AG09309 (cell line): Measurements from ENCODE around the gene RASA3.

ENCODE experiments used
- DNase-seq: peaks from one replicate; pipeline ENCODE4 v3.0.0-alpha.2; 2010; ENCODE audit warnings: low read depth
- H3K4me3 ChIP-seq: 2 replicates; pipeline ENCODE4 v1.5.1; 2011; ENCODE audit warnings: mild to moderate bottlenecking, low read depth, low read length, moderate library complexity; ENCODE audit not compliant: control insufficient read depth
- TF ChIP-seq, protein P1 (sequence below): IDR thresholded peaks from 2 replicates; pipeline ENCODE4 v1.5.1; 2011; ENCODE audit warnings: mild to moderate bottlenecking, low read depth, low read length, inconsistent platforms; ENCODE audit not compliant: insufficient read depth, control insufficient read depth; ENCODE audit errors: missing control alignments

The RASA3 gene

DNA sequence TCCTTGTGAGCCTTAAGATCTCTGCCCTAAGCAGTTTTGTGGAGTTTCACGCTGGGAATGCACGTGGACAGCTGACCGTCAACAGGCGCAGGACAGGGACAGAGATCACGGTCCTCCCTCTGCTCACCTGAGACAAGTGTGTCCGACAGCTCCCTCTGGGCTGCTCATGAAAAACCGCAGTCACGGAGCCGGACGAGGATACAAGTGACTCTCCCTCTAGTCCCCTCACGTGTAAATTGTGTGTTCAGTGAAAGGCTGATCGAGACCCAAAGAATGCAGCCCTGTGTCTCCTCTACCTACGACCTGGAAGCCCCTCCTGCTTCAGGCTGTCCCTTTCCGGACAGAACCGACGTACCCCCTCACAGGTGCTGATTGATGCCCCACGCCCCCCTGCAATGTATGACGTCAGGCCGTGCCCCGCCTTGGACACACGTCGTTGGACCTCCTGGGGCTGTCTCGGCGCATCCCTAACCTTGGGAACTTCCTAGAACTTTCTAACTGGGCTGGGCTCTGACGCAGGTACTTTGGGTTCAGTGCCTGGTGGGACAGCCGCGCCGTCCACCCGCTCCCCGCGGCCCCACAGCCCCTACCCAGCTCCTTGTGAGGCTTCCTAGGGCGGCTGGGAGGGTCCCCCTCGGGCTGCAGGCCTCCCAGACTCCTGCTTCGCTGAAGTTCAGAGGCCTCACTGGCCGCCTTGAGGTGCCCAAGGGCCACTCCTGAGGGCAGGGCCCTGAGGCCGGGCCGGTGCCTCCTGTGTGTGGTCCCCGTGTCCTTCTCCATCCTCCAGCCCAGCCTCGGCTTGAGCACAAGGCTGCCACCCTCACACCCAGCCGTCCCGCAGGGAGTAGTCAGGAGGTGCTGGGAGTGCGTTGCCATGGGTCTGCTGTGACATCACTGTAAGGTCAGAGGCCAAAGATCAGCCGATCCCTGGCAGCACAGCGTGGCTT is 158.9 kb downstream of the RASA3 start, which contains the start of gene C13orf46:
Gene C13orf46, minus strand, starts transcription at position 859 of the 947 bp plus-strand sequence. Its CDS starts 79 bp downstream, at position 780.
- DNase-seq, result no peak
- H3K4me3 ChIP-seq, result no peak within 1 kb of the TSS
- TF ChIP-seq, protein P1, sequence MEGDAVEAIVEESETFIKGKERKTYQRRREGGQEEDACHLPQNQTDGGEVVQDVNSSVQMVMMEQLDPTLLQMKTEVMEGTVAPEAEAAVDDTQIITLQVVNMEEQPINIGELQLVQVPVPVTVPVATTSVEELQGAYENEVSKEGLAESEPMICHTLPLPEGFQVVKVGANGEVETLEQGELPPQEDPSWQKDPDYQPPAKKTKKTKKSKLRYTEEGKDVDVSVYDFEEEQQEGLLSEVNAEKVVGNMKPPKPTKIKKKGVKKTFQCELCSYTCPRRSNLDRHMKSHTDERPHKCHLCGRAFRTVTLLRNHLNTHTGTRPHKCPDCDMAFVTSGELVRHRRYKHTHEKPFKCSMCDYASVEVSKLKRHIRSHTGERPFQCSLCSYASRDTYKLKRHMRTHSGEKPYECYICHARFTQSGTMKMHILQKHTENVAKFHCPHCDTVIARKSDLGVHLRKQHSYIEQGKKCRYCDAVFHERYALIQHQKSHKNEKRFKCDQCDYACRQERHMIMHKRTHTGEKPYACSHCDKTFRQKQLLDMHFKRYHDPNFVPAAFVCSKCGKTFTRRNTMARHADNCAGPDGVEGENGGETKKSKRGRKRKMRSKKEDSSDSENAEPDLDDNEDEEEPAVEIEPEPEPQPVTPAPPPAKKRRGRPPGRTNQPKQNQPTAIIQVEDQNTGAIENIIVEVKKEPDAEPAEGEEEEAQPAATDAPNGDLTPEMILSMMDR, result no peak

DNA sequence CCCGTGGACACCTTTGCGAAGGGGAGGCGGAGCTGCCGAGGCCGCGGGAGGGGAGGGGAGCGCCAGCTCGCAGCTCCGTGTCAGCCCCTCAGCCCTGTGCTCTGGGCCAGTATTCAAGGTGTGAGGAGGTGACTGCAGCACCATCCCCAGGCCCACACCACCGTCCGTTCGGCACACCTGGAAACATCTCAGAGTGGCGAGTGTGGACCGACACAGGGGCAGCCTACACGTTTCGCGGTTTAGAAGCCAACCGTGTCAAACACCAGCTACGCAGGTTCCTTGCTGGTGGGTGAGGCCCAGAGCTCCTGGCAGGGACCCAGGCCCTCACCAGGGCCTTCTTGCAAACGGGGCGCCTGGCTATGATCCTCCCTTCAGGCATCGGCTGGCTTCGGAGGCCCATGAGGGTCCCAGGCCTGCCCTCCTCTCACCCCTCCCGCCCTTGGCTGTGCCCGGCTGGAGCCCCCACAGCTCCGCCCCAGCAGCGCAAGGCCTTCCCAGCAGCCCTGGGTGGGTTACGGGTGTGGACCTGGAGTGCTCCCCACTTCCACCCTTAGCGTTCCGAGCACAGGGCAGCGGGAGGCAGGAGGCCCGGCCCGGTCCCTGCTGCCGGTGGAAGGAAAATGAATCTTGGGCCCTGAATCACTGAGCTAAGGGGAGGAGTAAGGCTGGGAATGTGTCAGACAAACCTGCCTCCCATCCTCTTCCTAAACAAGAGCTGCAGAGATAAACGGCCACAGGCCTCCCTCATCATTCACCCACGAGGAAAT is 159.8 kb downstream of the RASA3 start:
- no peak for DNase-seq
- H3K4me3 ChIP-seq, result no peak overlapping the region
- TF ChIP-seq, protein P1, result no peak

GRCh38 chr13:113971471-113972231 is 160.8 kb downstream of the RASA3 start:
- TF ChIP-seq, protein P1, result no peak
- H3K4me3 ChIP-seq, result no peak overlapping the region
- DNase-seq, result no peak

DNA sequence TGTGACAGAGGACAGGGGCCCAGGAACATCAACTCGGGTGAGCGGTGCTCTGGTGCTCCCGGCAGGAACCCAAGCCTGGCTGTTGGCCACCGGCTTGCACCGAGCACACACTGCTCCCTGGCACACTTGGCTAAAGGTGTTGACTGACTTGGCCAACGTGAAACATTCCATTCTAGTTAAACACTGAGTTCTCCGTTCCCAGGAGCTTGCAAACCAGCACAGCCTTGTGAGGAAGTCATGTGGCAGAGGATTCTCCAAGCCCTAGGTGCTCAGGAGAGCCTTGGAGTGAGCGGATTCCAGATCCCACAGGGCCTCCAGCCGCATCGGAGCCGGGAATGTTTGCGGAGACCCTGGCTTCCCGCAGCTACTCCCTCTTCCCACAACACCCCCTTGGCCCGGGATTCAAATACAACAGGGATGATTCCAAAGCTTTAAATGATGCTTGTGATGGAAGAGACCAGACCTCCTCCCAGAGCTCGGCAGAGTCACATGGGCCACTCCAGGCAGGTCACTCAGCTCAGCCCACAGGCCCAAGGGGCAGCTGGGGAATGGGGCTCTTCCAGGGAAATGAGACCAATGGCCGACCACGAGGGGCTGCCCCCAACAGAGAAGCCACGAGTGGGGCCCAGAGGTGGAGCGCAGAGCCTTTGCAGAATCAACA is 161.5 kb downstream of the RASA3 start:
- TF ChIP-seq, protein P1, result no peak
- DNase-seq, result no peak
- no peak overlapping the region for H3K4me3 ChIP-seq

- H3K4me3 ChIP-seq, result no peak overlapping the region
Measured at GRCh38 chr13:113969973-113970611, 162.3 kb downstream of the RASA3 start.

More at GRCh38 chr13:113969973-113970611, 162.3 kb downstream of the RASA3 start:
- TF ChIP-seq, protein P1, result no peak
- no peak for DNase-seq
